Stimulated activated naive CD8-positive, alpha-beta T cell treated with anti-CD3 and anti-CD28 coated beads, Interleukin-15, Interleukin-2, amounts not matched to agents 100 U/mL and 50 U/mL, for 24 hours (primary cell): Measurements from ENCODE around the gene CCL18.
"Not testable (repeated sequence)": the region's sequence is repeated elsewhere in the genome, so short reads cannot be mapped to it uniquely, and the experiment has no call there.

Experiments
- ATAC-seq: fragments of 150-1000 bp; cut with Tn5 transposase; one replicate; pipeline ENCODE4 v1.10.0; 2021
- DNase-seq: peaks from one replicate; pipeline ENCODE4 v3.0.0; 2021

CCL18 gene

GRCh38 chr17:36072431-36073121 is 8.5 kb downstream of the CCL18 start:
- peak; percentile 89 for DNase-seq
- ATAC-seq = peak; percentile 90

- DNase-seq (no peak), ATAC-seq (peak; percentile 66)
Observed at GRCh38 chr17:36074365-36074764, 10.3 kb downstream of the CCL18 start.

- not testable (repeated sequence) for DNase-seq, ATAC-seq
Observed at GRCh38 chr17:36081681-36082471, 17.8 kb downstream of the CCL18 start.

- ATAC-seq = peak; percentile 90
- DNase-seq = peak; percentile 63
Observed at GRCh38 chr17:36082482-36083120, 18.5 kb downstream of the CCL18 start.

GRCh38 chr17:36083691-36084090 is 19.6 kb downstream of the CCL18 start:
- not testable (repeated sequence) for DNase-seq, ATAC-seq

- DNase-seq = no peak
- ATAC-seq = no peak
Observed at GRCh38 chr17:36085765-36086164, 21.7 kb downstream of the CCL18 start.

GRCh38 chr17:36086791-36087190 is 22.7 kb downstream of the CCL18 start:
- no peak for ATAC-seq
- DNase-seq = no peak

GRCh38 chr17:36087471-36087870 is 23.4 kb downstream of the CCL18 start:
- DNase-seq, ATAC-seq: not testable (repeated sequence)

GRCh38 chr17:36087897-36088572 is 24.0 kb downstream of the CCL18 start:
- ATAC-seq, DNase-seq: not testable (repeated sequence)

GRCh38 chr17:36088670-36089338 is 24.7 kb downstream of the CCL18 start:
- DNase-seq (no peak), ATAC-seq (no peak)

- no peak for ATAC-seq
- no peak for DNase-seq
Observed at GRCh38 chr17:36089339-36089865, 25.3 kb downstream of the CCL18 start.

GRCh38 chr17:36089888-36090836 is 26.1 kb downstream of the CCL18 start, which contains the start of gene CCL3:
Gene CCL3 (minus strand): TSS chr17:36090143. CDS start chr17:36090058, 85 bp downstream.
- DNase-seq (peak; percentile 66), ATAC-seq (peak; percentile 84)

- ATAC-seq = peak; percentile 55
- DNase-seq = peak; percentile 49
Observed at GRCh38 chr17:36092230-36092629, 28.2 kb downstream of the CCL18 start.

GRCh38 chr17:36092715-36093114 is 28.6 kb downstream of the CCL18 start:
- ATAC-seq = not testable (repeated sequence)

GRCh38 chr17:36094232-36094631 is 30.2 kb downstream of the CCL18 start:
- ATAC-seq (no peak), DNase-seq (no peak)

More at GRCh38 chr17:36092715-36093114, 28.6 kb downstream of the CCL18 start:
- DNase-seq = not testable (repeated sequence)

- ATAC-seq = no peak
- no peak for DNase-seq
Observed at GRCh38 chr17:36094746-36095145, 30.7 kb downstream of the CCL18 start.

GRCh38 chr17:36095992-36096391 is 31.9 kb downstream of the CCL18 start:
- ATAC-seq = no peak
- no peak for DNase-seq

GRCh38 chr17:36099004-36099403 is 34.9 kb downstream of the CCL18 start:
- DNase-seq, ATAC-seq: not testable (repeated sequence)

- peak; percentile 85 for ATAC-seq
- DNase-seq = peak; percentile 68
Observed at GRCh38 chr17:36103401-36103975, 39.4 kb downstream of the CCL18 start, which contains the start of gene CCL4. Gene CCL4 (plus strand): TSS chr17:36103827. CDS start chr17:36103906, 79 bp downstream.
